Measurements from ENCODE around the gene AKNA.

Gene AKNA

GRCh38 chr9:114303977-114304376 lies 83.8 kb downstream of the AKNA start:
- TF ChIP-seq CTCF (IDR thresholded peaks at IDR 0.05; ENCODE audit: low read depth, low read length): no peak
- H3K4me1 ChIP-seq: peaks cover 5% of the 10 kb centered on the region; the same call in 1 of the 2 replicates

DNA sequence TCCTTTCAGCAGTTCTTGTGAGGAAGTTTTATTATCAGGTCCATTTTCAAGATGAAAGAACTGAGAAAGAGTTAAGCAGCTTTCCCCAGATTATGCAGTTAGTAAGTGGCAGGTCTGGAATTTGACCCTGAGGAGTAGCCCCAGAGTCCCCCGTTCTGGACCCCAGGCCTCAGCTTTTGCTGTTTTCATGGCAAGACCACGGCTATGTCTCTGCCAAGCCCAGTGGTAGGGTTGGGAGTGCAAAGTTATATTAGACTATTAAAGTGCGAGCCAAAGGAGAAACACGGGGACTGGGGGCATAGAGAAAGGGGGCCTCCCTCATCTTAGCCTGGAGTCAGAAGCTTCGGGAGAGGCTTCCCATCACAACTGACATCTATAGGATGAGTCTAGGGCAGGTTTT lies 84.2 kb downstream of the AKNA start:
- no peak for TF ChIP-seq CTCF (IDR thresholded peaks at IDR 0.05; ENCODE audit: low read depth, low read length)
- no peaks in the 10 kb centered on the region for H3K9me3 ChIP-seq
- H3K27me3 ChIP-seq: no peaks in the 10 kb centered on the region

More at GRCh38 chr9:114303977-114304376, 83.8 kb downstream of the AKNA start:
- DNase-seq: no peak
- Histone ChIP-seq H3K36me3 (no peaks in the 10 kb centered on the region), H3K9me3 (no peaks in the 10 kb centered on the region), H3K27me3 (no peaks in the 10 kb centered on the region), H3K4me3 (ENCODE audit: low read depth, low read length) (no peak overlapping the region)

GRCh38 chr9:114302727-114303126 lies 85.1 kb downstream of the AKNA start:
- no peaks in the 10 kb centered on the region for H3K27me3 ChIP-seq
- no peak for DNase-seq

More for the DNA sequence above, 84.2 kb downstream of the AKNA start:
- H3K36me3 ChIP-seq: no peaks in the 10 kb centered on the region
- peaks cover 5% of the 10 kb centered on the region; the same call in 1 of the 2 replicates for H3K4me1 ChIP-seq
- H3K4me3 ChIP-seq (ENCODE audit: low read depth, low read length): no peak overlapping the region
- no peak for DNase-seq

GRCh38 chr9:114301798-114302565 lies 85.8 kb downstream of the AKNA start:
- Histone ChIP-seq H3K4me1 (peaks cover 5% of the 10 kb centered on the region; the same call in 1 of the 2 replicates), H3K36me3 (no peaks in the 10 kb centered on the region), H3K9me3 (no peaks in the 10 kb centered on the region), H3K27me3 (no peaks in the 10 kb centered on the region), H3K4me3 (ENCODE audit: low read depth, low read length) (no peak overlapping the region)
- TF ChIP-seq CTCF (IDR thresholded peaks at IDR 0.05; ENCODE audit: low read depth, low read length): no peak
- no peak for DNase-seq

More at GRCh38 chr9:114302727-114303126, 85.1 kb downstream of the AKNA start:
- no peaks in the 10 kb centered on the region for H3K36me3 ChIP-seq
- H3K9me3 ChIP-seq: no peaks in the 10 kb centered on the region
- TF ChIP-seq CTCF (IDR thresholded peaks at IDR 0.05; ENCODE audit: low read depth, low read length): no peak
- H3K4me3 ChIP-seq (ENCODE audit: low read depth, low read length): no peak overlapping the region
- H3K4me1 ChIP-seq: peaks cover 5% of the 10 kb centered on the region; the same call in 1 of the 2 replicates

DNA sequence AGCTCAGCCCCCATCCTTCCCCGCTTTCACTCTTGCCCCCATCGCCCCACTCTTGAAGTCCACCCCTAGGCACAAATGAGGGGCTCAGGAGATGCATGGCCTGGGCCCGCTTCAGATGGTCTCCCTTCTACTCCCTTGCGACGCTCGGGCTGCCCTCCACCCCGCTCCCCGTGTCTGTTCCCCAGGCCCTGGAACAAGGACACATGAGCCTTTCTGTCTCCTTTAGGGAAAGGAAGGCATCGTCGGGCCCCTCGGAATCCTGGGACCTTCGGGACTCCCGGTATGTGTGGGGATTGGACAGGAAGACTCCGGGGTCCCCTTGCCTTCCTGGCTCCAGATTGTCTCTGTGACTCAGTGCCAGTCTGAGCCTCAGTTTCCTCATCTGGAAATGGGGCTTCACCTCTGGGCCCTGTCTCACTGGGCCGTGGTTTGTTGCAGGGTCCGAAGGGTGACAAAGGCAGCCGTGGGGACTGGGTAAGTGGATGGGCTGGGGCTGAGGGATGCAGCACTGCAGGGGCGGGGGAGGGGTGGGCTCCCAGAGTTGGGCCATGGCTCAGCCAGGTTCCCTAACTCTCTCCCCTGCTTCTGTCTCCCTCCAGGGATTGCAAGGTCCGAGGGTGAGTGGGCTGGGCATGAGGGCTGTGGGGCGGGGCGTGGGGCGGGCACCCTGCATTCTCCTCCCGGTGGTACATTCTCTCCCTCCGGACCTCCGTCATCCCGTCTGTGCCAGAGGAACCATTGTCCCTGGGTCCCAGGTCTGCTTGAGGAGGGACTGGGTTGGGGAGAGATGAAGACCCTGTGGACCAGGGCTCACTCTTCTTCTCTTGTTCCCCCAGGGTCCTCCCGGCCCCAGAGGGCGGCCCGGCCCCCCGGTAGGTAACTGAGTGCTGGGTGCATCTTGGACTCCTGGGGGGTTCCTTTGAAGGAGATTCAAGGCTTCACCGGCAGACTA lies 86.7 kb downstream of the AKNA start:
- Histone ChIP-seq H3K4me1 (peaks cover 5% of the 10 kb centered on the region; the same call in 1 of the 2 replicates), H3K27me3 (no peaks in the 10 kb centered on the region), H3K4me3 (ENCODE audit: low read depth, low read length) (no peak overlapping the region), H3K9me3 (no peaks in the 10 kb centered on the region), H3K36me3 (no peaks in the 10 kb centered on the region)
- no peak for DNase-seq
- no peak for TF ChIP-seq CTCF (IDR thresholded peaks at IDR 0.05; ENCODE audit: low read depth, low read length)

Measured in BE2C (cell line).